ENCODE data around the gene PTPRN2. TPM values are rescaled to one million over a fixed set of nuclear protein-coding genes. Genes with fewer than 3 reads are reported as not detected.
"Not testable (repeated sequence)": the region's sequence is repeated elsewhere in the genome, so short reads cannot be mapped to it uniquely, and the experiment has no call there.

Gene PTPRN2
- total and polyA plus RNA-seq, 2 donors (not counting 1 experiment from before 2014, with no cell fraction given) = 0.54 to 1.2 TPM

- no peaks in the 10 kb centered on the region for H4K20me1 ChIP-seq (ENCODE audit: control insufficient read depth, extremely low read depth, insufficient read depth, low read length)
- H3K9ac ChIP-seq (ENCODE audit: insufficient read depth, low read length) = no peak overlapping the region
- H3K4me2 ChIP-seq (ENCODE audit: extremely low read depth, insufficient read depth, low read length) = no peak overlapping the region
- H3K27ac ChIP-seq (ENCODE audit: insufficient read depth, low read length) = no peak overlapping the region
- no peaks in the 10 kb centered on the region for H3K79me2 ChIP-seq (ENCODE audit: control insufficient read depth, insufficient read depth, low read length)
- H3K9me3 ChIP-seq (ENCODE audit: control insufficient read depth, insufficient read depth, low read depth, low read length) = no peaks in the 10 kb centered on the region
- no peak for DNase-seq (ENCODE audit: low read depth in 2 of 2)
- no peaks in the 10 kb centered on the region for H3K4me1 ChIP-seq (ENCODE audit: control insufficient read depth, extremely low read depth, insufficient read depth, low read length)
- no peak overlapping the region for H3K4me3 ChIP-seq (replicated peaks in 1 of 4; ENCODE audit: control extremely low read depth in 1 of 4, insufficient read depth in 1 of 4, low read depth in 3 of 4, low read length in 4 of 4)
- H3K27me3 ChIP-seq (ENCODE audit: control insufficient read depth, insufficient read depth, low read length) = no peaks in the 10 kb centered on the region
- TF ChIP-seq, protein P1, sequence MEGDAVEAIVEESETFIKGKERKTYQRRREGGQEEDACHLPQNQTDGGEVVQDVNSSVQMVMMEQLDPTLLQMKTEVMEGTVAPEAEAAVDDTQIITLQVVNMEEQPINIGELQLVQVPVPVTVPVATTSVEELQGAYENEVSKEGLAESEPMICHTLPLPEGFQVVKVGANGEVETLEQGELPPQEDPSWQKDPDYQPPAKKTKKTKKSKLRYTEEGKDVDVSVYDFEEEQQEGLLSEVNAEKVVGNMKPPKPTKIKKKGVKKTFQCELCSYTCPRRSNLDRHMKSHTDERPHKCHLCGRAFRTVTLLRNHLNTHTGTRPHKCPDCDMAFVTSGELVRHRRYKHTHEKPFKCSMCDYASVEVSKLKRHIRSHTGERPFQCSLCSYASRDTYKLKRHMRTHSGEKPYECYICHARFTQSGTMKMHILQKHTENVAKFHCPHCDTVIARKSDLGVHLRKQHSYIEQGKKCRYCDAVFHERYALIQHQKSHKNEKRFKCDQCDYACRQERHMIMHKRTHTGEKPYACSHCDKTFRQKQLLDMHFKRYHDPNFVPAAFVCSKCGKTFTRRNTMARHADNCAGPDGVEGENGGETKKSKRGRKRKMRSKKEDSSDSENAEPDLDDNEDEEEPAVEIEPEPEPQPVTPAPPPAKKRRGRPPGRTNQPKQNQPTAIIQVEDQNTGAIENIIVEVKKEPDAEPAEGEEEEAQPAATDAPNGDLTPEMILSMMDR (conservative IDR thresholded peaks at IDR 0.05 in 1 of 2, IDR thresholded peaks at IDR 0.05 in 1 of 2; ENCODE audit: low read depth in 1 of 2, low read length in 2 of 2) = no peak
- no peak for TF ChIP-seq EZH2 (IDR thresholded peaks at IDR 0.05; ENCODE audit: low read length, missing control alignments)
- no peak overlapping the region for H2AFZ ChIP-seq (ENCODE audit: low read length)
- no peaks in the 10 kb centered on the region for H3K36me3 ChIP-seq (ENCODE audit: control insufficient read depth, insufficient read depth, low read length)
These were observed 859.5 kb downstream of the PTPRN2 start for GRCh38 chr7:157727964-157728615.

DNA sequence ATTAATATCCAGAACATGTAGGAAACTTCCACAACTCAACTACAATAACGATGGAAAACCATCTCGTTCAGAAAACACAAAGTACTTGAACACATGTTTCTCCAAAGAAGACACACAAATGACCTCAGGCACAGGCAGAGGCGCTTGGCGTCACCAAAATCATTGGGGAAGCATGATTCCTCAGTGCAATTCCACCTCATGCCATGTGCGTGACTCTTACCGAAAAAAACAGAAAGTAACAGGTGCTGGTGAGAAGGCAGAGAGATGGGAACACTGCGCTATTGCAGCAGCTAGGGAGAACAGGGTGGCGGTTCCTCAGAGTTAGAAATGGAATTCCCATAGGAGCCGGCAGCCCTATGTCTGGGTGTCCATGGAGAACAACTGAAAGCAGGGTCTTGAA, 860.9 kb downstream of the PTPRN2 start:
- Histone ChIP-seq H3K27me3 (ENCODE audit: control insufficient read depth, insufficient read depth, low read length) (no peaks in the 10 kb centered on the region), H3K9ac (ENCODE audit: insufficient read depth, low read length) (no peak overlapping the region), H2AFZ (ENCODE audit: low read length) (no peak overlapping the region), H4K20me1 (ENCODE audit: control insufficient read depth, extremely low read depth, insufficient read depth, low read length) (no peaks in the 10 kb centered on the region), H3K4me1 (ENCODE audit: control insufficient read depth, extremely low read depth, insufficient read depth, low read length) (no peaks in the 10 kb centered on the region), H3K36me3 (ENCODE audit: control insufficient read depth, insufficient read depth, low read length) (no peaks in the 10 kb centered on the region), H3K4me3 (replicated peaks in 1 of 4; ENCODE audit: control extremely low read depth in 1 of 4, insufficient read depth in 1 of 4, low read depth in 3 of 4, low read length in 4 of 4) (no peak overlapping the region), H3K4me2 (ENCODE audit: extremely low read depth, insufficient read depth, low read length) (no peak overlapping the region), H3K27ac (ENCODE audit: insufficient read depth, low read length) (no peak overlapping the region), H3K9me3 (ENCODE audit: control insufficient read depth, insufficient read depth, low read depth, low read length) (no peaks in the 10 kb centered on the region), H3K79me2 (ENCODE audit: control insufficient read depth, insufficient read depth, low read length) (no peaks in the 10 kb centered on the region)
- no peak for DNase-seq (ENCODE audit: low read depth in 2 of 2)
- no peak for TF ChIP-seq EZH2 (IDR thresholded peaks at IDR 0.05; ENCODE audit: low read length, missing control alignments)
- TF ChIP-seq, protein P1 (conservative IDR thresholded peaks at IDR 0.05 in 1 of 2, IDR thresholded peaks at IDR 0.05 in 1 of 2; ENCODE audit: low read depth in 1 of 2, low read length in 2 of 2) = no peak

- not testable (repeated sequence) for H3K9ac ChIP-seq (ENCODE audit: insufficient read depth, low read length); H3K79me2 ChIP-seq (ENCODE audit: control insufficient read depth, insufficient read depth, low read length); H3K4me2 ChIP-seq (ENCODE audit: extremely low read depth, insufficient read depth, low read length); H2AFZ ChIP-seq (ENCODE audit: low read length); H3K9me3 ChIP-seq (ENCODE audit: control insufficient read depth, insufficient read depth, low read depth, low read length); H3K27ac ChIP-seq (ENCODE audit: insufficient read depth, low read length); DNase-seq (ENCODE audit: low read depth in 2 of 2); H3K27me3 ChIP-seq (ENCODE audit: control insufficient read depth, insufficient read depth, low read length); H3K4me3 ChIP-seq (replicated peaks in 1 of 4; ENCODE audit: control extremely low read depth in 1 of 4, insufficient read depth in 1 of 4, low read depth in 3 of 4, low read length in 4 of 4); H4K20me1 ChIP-seq (ENCODE audit: control insufficient read depth, extremely low read depth, insufficient read depth, low read length); H3K4me1 ChIP-seq (ENCODE audit: control insufficient read depth, extremely low read depth, insufficient read depth, low read length); H3K36me3 ChIP-seq (ENCODE audit: control insufficient read depth, insufficient read depth, low read length)
These were observed 862.3 kb downstream of the PTPRN2 start for GRCh38 chr7:157725312-157725711.

All from fibroblast of lung (primary cell).